NCI-H1417 treated with DMSO at 0.1 percent for 48 hours (cell line): ENCODE results near the gene LTBP1.
"Not testable (repeated sequence)": the region's sequence is repeated elsewhere in the genome, so short reads cannot be mapped to it uniquely, and the experiment has no call there.

Experiments
- DNase-seq: peaks from one replicate; lab custom pipeline; 2025; lab: John Stamatoyannopoulos, UW

The LTBP1 gene

GRCh38 chr2:33430856-33431255, 484.1 kb downstream of the LTBP1 start:
- no peak for DNase-seq

DNA sequence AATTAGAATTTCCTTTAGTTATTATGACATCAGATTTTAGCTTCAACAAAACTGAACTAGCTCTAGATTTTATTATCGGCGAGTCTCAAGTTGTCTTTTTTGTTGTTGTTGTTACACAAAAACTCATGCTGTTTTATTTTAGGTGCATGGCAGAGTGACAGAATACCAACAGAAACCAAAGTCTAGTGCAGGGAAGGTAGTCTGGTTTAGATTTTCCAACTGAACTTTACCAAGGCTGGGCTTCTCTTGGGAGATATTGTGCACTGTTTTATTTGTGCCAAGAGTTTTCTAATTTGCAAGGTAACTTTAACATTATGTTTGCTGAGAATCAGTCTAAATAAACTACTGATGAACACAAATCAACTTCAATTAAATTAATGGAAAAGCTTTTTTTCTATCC, 486.1 kb downstream of the LTBP1 start:
- no peak for DNase-seq

DNA sequence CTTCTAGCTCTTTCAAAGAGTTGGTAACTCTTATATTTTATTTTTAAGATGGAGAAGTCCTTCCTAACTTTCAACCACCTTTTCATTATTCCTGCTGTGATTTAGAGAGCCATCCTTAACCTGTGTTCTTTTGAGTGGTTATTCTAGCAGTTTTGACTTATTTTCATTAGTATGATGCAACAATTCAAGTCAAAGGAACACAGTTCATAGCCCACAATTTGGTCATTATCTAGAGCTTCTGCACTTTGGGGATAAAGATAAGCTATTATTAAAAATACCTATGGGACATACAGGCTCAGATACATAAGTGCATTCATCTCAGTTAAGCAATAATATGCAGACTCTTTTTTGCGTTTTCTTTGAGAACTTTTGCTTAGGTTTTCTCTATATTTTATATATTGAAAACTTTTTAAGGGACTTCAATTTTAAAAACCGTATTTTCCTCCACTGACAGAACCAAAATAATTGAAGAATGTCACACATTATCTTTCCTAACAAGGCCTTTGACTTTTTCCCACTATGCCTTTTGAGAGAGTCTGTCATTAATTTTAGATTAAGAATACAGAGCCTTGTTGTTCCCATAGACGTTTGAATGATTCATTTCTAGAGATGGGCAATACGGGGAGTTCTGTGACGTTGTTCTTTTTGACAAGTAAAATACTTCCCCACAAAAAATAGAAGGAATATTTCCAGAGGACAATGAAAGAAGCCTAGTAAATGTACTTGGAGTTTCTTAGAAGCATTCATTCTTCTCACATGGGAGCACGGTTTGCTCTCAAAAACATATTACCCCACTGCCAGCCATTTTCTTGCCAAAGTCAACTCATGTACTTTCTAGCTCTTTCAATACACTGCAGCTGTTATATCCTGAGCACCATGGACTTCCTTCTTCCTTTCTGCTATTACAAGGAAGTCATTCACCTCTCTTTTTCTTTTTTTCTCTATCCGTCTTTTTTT, 486.8 kb downstream of the LTBP1 start:
- DNase-seq = no peak

DNA sequence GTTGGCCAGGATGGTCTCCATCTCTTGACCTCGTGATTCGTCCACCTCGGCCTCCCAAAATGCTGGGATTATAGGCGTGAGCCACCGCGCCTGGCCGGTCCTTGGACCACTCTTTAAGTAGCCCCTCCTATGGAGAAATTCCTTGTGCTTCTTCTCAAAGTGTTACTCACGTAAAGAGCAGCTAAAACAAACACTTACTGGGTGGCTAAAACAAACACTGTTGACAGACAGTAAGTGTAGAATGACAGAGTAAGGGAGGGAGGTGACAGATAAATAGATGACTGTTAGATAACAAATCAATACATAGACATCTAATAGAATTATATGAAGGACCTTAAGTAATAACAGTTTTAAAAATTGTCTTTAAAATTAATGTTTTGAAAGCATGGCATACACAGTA, 488.8 kb downstream of the LTBP1 start:
- DNase-seq = no peak

- no peak for DNase-seq
These were observed 489.3 kb downstream of the LTBP1 start for GRCh38 chr2:33436083-33436482.

DNA sequence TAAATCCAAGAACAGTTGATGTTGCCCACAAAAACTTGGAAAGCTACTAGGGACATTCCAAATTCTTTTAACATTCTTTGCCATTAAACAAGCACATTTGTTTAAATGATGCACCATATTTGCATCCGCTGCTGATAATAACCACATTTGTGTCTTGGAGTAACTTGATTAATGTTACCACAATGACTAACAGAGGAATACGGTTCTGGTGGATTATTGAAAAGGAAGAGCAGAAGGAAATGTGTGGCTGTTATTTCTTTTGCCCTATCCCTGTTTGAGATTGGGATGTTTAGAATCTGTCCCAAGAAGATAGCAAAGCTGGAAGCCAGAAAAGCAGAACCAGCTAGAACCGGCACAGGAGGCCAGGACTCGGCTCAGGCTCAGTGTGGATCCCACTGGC, 490.5 kb downstream of the LTBP1 start:
- no peak for DNase-seq

GRCh38 chr2:33437815-33438214, 491.1 kb downstream of the LTBP1 start:
- DNase-seq = no peak

- DNase-seq = no peak
These were observed 494.6 kb downstream of the LTBP1 start for GRCh38 chr2:33441235-33441810.

GRCh38 chr2:33442052-33442451, 495.3 kb downstream of the LTBP1 start:
- not testable (repeated sequence) for DNase-seq

DNA sequence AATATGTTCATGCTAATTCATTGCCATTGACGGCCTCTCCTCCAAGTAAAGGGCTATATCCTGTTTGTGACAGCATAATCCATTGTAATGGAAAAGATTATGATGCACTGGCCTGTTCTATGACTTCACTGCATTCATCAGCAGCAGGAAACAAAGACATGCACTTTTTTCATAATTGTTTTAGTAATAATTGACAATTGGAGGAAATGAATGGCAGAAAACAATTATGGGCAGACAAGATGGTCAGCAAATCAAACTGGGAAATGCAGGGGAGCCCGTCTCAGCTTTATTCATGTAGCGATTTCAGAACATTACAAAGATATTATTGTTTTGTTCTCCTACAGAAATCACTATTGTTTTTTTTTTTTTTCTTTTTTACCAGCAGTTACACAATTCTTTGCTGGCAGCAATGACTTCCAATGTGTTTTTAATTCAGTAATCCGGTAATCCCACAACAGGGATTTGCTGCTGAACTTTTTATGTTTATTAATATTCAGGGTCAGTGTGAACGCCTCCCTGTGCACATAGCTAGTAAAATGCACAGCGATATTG, 495.9 kb downstream of the LTBP1 start:
- DNase-seq = no peak

DNA sequence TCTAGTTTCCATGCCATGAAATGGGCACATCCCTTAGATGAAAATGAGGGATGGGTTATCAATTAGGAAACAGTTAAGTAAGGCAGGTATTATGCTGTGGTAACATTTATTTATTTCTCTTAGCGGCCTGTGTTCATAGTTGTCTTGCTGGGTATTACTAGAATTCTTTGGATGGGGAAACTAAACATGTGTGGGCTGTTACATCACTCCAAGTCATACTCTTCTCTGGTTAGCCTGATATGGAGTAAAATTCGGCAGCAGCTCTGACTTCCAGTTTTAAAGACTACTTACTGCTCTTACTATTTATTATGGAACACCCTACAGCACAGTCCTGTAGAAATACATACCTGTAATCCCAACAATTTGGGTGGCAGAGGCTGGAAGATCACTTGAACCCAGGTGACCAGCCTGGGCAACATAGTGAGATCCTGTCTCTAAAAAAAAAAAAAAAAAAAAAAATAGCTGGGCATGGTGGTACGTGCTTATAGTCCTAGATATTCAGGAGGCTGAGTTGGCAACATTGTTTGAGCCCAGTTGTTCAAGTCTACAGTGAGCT, 496.6 kb downstream of the LTBP1 start:
- DNase-seq = no peak

DNA sequence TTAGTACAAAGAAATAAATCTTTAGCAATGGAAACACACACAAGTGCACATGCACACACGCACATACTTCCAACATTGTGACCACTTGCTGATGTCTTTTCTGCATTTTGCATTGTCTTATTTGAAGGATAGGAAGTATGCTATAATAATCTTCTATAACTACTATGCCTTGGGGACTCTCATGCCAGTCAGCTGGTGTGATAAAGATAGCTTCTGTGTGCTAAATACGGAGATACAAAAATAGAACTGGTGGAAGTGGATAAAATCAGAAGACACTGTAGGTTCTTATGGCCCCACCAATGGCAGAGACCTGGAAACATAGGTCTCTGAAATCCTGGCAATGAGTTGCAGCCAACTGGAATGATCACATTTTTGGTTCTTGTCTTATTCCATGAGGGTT, 498.2 kb downstream of the LTBP1 start:
- no peak for DNase-seq

- no peak for DNase-seq
These were observed 501.6 kb downstream of the LTBP1 start for GRCh38 chr2:33448220-33448899.
